ENCODE data around the gene PRLH. TPM values are rescaled to one million over a fixed set of nuclear protein-coding genes. Genes with fewer than 3 reads are reported as not detected.

PRLH gene
- total and polyA plus RNA-seq, 3 donors from 2014 or later, result not detected

DNA sequence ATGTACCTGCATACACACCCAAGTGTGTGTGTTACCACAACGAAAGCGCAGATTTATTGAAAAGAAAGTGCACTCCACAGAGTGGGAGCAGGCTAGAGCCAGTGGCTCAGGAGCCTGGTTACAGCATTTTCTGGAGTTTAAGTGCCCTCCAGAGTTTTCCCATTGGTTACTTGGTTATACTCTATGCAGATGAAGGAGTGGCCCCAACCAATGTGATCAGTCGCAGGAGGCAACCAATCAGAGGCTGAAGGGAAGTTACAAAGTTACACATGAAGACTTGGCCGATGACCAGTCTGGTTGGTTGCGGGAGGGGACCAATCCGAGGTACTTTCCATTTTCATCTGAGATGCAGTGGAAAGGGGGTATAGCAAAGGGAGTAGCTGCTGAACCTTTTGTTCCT is 13.5 kb upstream of the PRLH start:
- H3K27ac ChIP-seq, result no peak overlapping the region
- no peaks in the 10 kb centered on the region for H3K36me3 ChIP-seq (ENCODE audit: low read depth, missing control alignments)
- DNase-seq, result no peak
- H3K4me3 ChIP-seq, result no peak overlapping the region
- WGBS, 2 donors, result 92 to 94% methylated on average over 6 of the region's 6 CpGs
- intact Hi-C loops (cut with DNase I; ENCODE audit: low total_unique reads), result no loop called here
- H3K27me3 ChIP-seq, result no peaks in the 10 kb centered on the region
- TF ChIP-seq POLR2A (IDR thresholded peaks at IDR 0.05), result no peak
- TF ChIP-seq, protein P1, sequence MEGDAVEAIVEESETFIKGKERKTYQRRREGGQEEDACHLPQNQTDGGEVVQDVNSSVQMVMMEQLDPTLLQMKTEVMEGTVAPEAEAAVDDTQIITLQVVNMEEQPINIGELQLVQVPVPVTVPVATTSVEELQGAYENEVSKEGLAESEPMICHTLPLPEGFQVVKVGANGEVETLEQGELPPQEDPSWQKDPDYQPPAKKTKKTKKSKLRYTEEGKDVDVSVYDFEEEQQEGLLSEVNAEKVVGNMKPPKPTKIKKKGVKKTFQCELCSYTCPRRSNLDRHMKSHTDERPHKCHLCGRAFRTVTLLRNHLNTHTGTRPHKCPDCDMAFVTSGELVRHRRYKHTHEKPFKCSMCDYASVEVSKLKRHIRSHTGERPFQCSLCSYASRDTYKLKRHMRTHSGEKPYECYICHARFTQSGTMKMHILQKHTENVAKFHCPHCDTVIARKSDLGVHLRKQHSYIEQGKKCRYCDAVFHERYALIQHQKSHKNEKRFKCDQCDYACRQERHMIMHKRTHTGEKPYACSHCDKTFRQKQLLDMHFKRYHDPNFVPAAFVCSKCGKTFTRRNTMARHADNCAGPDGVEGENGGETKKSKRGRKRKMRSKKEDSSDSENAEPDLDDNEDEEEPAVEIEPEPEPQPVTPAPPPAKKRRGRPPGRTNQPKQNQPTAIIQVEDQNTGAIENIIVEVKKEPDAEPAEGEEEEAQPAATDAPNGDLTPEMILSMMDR (IDR thresholded peaks at IDR 0.05), result no peak
- H3K4me1 ChIP-seq, result peaks cover 4% of the 10 kb centered on the region
- H3K9me3 ChIP-seq, result peaks cover 2% of the 10 kb centered on the region

DNA sequence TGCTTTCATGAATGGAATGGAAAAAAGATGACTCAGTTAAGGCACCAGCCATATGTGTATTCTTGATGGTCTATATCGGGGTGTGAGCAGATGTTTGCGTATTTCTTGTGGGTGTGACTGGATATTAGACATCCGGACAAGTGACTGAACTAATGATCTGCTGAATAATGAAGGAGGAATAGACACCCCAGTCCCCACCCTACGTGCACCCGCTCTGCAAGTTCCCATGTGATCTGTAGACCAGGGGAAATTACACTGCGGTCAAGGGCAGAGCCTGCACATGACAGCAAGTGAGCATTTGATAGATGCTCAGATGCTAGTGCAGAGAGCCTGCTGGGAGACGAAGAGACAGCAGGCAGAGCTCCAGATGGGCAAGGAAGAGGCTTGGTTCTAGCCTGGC is 12.4 kb upstream of the PRLH start:
- TF ChIP-seq, protein P1 (IDR thresholded peaks at IDR 0.05), result no peak
- no peak for TF ChIP-seq POLR2A (IDR thresholded peaks at IDR 0.05)
- no peak overlapping the region for H3K27ac ChIP-seq
- WGBS, 2 donors, result 88 to 92% methylated on average over 7 of the region's 7 CpGs
- H3K4me3 ChIP-seq, result no peak overlapping the region
- no peaks in the 10 kb centered on the region for H3K27me3 ChIP-seq
- H3K9me3 ChIP-seq, result peaks cover 2% of the 10 kb centered on the region
- no peak for DNase-seq
- H3K4me1 ChIP-seq, result peaks cover 7% of the 10 kb centered on the region
- intact Hi-C loops (cut with DNase I; ENCODE audit: low total_unique reads), result no loop called here
- H3K36me3 ChIP-seq (ENCODE audit: low read depth, missing control alignments), result no peaks in the 10 kb centered on the region

DNA sequence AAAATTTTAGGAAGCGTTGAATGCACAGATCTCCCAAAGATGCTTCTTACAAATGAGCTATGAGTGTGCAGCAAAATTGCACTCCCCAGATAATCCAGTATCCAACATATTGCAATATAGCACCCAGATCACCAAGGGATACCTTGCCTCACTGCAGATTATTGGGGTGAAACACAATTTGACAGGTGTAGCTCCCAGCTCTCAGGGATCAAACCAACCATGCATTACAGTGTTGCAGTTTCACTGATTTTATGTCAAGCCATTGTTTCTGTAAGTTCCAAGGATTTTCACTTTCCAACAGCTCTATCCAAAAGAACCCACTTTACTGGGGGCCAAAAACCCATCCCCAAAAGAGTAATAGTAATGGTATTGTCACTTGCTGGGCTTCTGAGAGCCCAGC is 10.8 kb upstream of the PRLH start:
- Histone ChIP-seq H3K36me3 (ENCODE audit: low read depth, missing control alignments) (no peaks in the 10 kb centered on the region), H3K27me3 (no peaks in the 10 kb centered on the region), H3K9me3 (peaks cover 2% of the 10 kb centered on the region), H3K4me3 (no peak overlapping the region), H3K4me1 (peaks cover 11% of the 10 kb centered on the region), H3K27ac (no peak overlapping the region)
- DNase-seq, result no peak
- TF ChIP-seq POLR2A (IDR thresholded peaks at IDR 0.05), result no peak
- TF ChIP-seq, protein P1 (IDR thresholded peaks at IDR 0.05), result no peak
- intact Hi-C loops (cut with DNase I; ENCODE audit: low total_unique reads), result no loop called here
- 91 to 100% methylated on average over 1 of the region's 1 CpG for WGBS, 2 donors

DNA sequence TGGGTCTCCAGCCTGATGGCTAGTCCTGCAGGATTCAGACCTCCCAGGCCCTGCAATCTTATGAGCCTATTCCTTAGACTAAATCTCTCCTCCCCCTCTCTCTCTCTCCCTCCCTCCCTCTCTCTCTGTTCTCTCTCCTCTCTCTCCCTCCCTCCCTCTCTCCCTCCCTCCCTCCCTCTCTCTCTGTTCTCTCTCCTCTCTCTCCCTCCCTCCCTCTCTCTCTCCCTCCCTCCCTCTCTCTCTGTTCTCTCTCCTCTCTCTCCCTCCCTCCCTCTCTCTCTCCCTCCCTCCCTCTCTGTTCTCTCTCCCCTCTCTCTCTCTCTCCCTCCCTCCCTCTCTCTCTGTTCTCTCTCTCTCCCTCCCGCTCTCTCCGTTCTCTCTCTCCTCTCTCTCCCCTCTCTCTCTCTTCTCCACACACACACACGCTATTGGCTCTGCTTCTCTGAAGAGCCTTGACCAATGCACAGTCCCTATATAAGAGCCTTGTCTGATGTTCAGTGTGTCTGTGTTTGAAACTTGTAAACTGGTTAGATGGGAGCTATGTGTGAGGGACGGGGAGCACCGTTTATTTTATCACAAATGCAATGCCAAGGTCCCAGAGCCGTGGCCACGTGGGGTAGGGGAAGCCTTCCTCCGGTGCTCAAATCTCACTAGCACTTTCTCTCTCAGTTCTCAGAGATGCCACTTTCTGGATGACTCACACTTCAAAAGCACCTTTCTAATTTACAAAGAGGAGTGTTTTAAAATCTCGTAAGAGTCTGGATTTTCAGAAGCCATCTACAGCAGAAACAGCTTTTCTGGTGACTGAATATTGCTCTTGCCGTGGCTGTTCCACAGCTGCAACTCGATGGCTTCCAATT is 9.4 kb upstream of the PRLH start:
- WGBS, 2 donors, result 38 to 58% methylated on average over 11 of the region's 11 CpGs
- Histone ChIP-seq H3K4me1 (peaks cover 11% of the 10 kb centered on the region), H3K4me3 (no peak overlapping the region), H3K36me3 (ENCODE audit: low read depth, missing control alignments) (no peaks in the 10 kb centered on the region), H3K9me3 (peaks cover 2% of the 10 kb centered on the region), H3K27me3 (no peaks in the 10 kb centered on the region), H3K27ac (no peak overlapping the region)
- TF ChIP-seq POLR2A (IDR thresholded peaks at IDR 0.05), result no peak
- TF ChIP-seq, protein P1 (IDR thresholded peaks at IDR 0.05), result peak in 1 of 3 experiments; percentile 50
- intact Hi-C loops (cut with DNase I; ENCODE audit: low total_unique reads), result no loop called here
- DNase-seq, result no peak

DNA sequence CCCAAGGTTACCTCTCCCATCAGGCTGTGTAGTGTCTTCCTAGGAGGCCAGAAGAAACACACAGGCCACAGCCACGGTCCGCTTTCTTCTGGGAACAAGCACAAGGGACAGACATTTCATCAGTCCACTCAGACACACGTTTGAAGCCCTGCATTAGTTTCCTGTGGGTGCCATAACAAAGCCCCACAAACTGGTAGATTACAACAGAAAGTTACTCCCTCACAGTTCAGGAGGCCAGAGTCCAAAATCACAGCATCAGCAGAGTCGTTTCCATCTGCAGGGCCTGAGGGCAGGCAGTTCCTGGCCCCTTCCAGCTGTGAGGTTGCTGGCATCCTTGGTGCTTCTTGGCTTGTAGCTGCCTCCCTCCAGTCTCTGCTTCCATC is 8.8 kb upstream of the PRLH start:
- TF ChIP-seq, protein P1 (IDR thresholded peaks at IDR 0.05), result no peak
- TF ChIP-seq POLR2A (IDR thresholded peaks at IDR 0.05), result no peak
- Histone ChIP-seq H3K9me3 (peaks cover 2% of the 10 kb centered on the region), H3K4me3 (no peak overlapping the region), H3K27ac (no peak overlapping the region), H3K36me3 (ENCODE audit: low read depth, missing control alignments) (no peaks in the 10 kb centered on the region), H3K27me3 (no peaks in the 10 kb centered on the region), H3K4me1 (peaks cover 11% of the 10 kb centered on the region)
- no peak for DNase-seq
- intact Hi-C loops (cut with DNase I; ENCODE audit: low total_unique reads), result no loop called here
- 61 to 67% methylated on average over 4 of the region's 4 CpGs for WGBS, 2 donors
